GM21786 (cell line): ENCODE results near the gene OR6F1.
"Not testable (repeated sequence)": the region's sequence is repeated elsewhere in the genome, so short reads cannot be mapped to it uniquely, and the experiment has no call there.

ENCODE experiments used
- ATAC-seq: cut with Tn5 transposase; IDR thresholded peaks from one replicate; pipeline ENCODE4 v1.9.1; 2021; ENCODE audit not compliant: unreplicated experiment

Gene OR6F1

GRCh38 chr1:247716546-247716945 lies at the start of gene OR6F1:
TSS of gene OR6F1 (minus strand) at chr1:247716646. CDS start at chr1:247712755, 3,891 bp downstream.
- ATAC-seq, result no peak

GRCh38 chr1:247760456-247760855 lies 44.0 kb upstream of the OR6F1 start, which contains the start of gene OR1C1:
TSS of gene OR1C1 (minus strand) at chr1:247760556. CDS start at chr1:247758406, 2,150 bp downstream.
- no peak for ATAC-seq

GRCh38 chr1:247754311-247754710 lies 37.9 kb upstream of the OR6F1 start:
- not testable (repeated sequence) for ATAC-seq

GRCh38 chr1:247749870-247750269 lies 33.4 kb upstream of the OR6F1 start:
- ATAC-seq, result no peak

GRCh38 chr1:247748041-247748440 lies 31.6 kb upstream of the OR6F1 start, which contains the start of gene OR14A2:
TSS of gene OR14A2 (minus strand) at chr1:247748141.
- no peak for ATAC-seq

GRCh38 chr1:247747616-247748015 lies 31.2 kb upstream of the OR6F1 start:
- ATAC-seq, result no peak

- ATAC-seq, result no peak
Measured at GRCh38 chr1:247746391-247746935, 30.0 kb upstream of the OR6F1 start.

- not testable (repeated sequence) for ATAC-seq
Measured at GRCh38 chr1:247742215-247742760, 25.8 kb upstream of the OR6F1 start.

GRCh38 chr1:247741756-247742155 lies 25.3 kb upstream of the OR6F1 start:
- no peak for ATAC-seq

GRCh38 chr1:247740721-247741120 lies 24.3 kb upstream of the OR6F1 start:
- ATAC-seq, result no peak

- ATAC-seq, result no peak
Measured at GRCh38 chr1:247738315-247738714, 21.9 kb upstream of the OR6F1 start, which contains the start of gene OR14K1. TSS of gene OR14K1 (plus strand) at chr1:247738615. CDS start at chr1:247738615, 0 bp downstream.

GRCh38 chr1:247721222-247721621 lies 4.8 kb upstream of the OR6F1 start:
- no peak for ATAC-seq

- no peak for ATAC-seq
Measured at GRCh38 chr1:247713753-247714152, 2.7 kb downstream of the OR6F1 start.

GRCh38 chr1:247710681-247711080 lies 5.8 kb downstream of the OR6F1 start:
- not testable (repeated sequence) for ATAC-seq

GRCh38 chr1:247701338-247701737 lies 15.1 kb downstream of the OR6F1 start:
- no peak for ATAC-seq

GRCh38 chr1:247681288-247681897 lies 35.1 kb downstream of the OR6F1 start:
- peak; percentile 97 for ATAC-seq

GRCh38 chr1:247680171-247680570 lies 36.3 kb downstream of the OR6F1 start:
- no peak for ATAC-seq

- ATAC-seq, result no peak
Measured at GRCh38 chr1:247679639-247680038, 36.8 kb downstream of the OR6F1 start, which contains the start of gene OR13G1. TSS of gene OR13G1 (minus strand) at chr1:247679739. CDS start at chr1:247673041, 6,698 bp downstream.

GRCh38 chr1:247669225-247669624 lies 47.2 kb downstream of the OR6F1 start:
- ATAC-seq, result no peak
